Upper lobe of left lung (tissue), 4 donors: ENCODE measurements around the gene TMEM35B.

Experiments
- CTCF ChIP-seq, 6 experiments: fragments of 450-650 bp in 4 of 6; fragments of 200-600 bp in 2 of 6; sonication (generic) in 2 of 6; IDR thresholded peaks; one replicate each; pipeline ENCODE4 v1.5.1; 2016 to 2019; ENCODE audit warnings: antibody characterized with exemption in 6 of 6
- EP300 ChIP-seq, 4 donors: sonication (generic); formaldehyde crosslinking; IDR thresholded peaks; one replicate each; pipeline ENCODE4 v1.5.1; 2017; ENCODE audit warnings: antibody characterized with exemption in 4 of 4, control low read depth in 2 of 4

- TF ChIP-seq CTCF (IDR thresholded peaks at IDR 0.05) (no peak), EP300 (IDR thresholded peaks at IDR 0.05) (no peak)
Observed at GRCh38 chr1:34994878-34995277, 9.7 kb upstream of the TMEM35B start.
